AG04450 (cell line): ENCODE data around the gene GID8. TPM values are rescaled to one million over a fixed set of nuclear protein-coding genes. Genes with fewer than 3 reads are reported as not detected.

Experiments used
- CTCF ChIA-PET: fragments of 300-600, 350-600 bp; formaldehyde crosslinking; extraction: SDS; loops from one replicate; lab custom pipeline; 2022; ENCODE audit warnings: antibody characterized with exemption, inconsistent platforms; lab: Charles Lee
- POLR2A ChIA-PET: fragments of 350-600 bp; formaldehyde crosslinking; extraction: SDS; loops from one replicate; lab custom pipeline; 2021; ENCODE audit warnings: antibody characterized with exemption, inconsistent platforms; lab: Yijun Ruan, JAX
- DNase-seq: peaks from one replicate; pipeline ENCODE4 v3.0.0-alpha.2; 2011; ENCODE audit warnings: low read depth, low spot score
- H3K27ac ChIP-seq: one replicate; pipeline ENCODE4 v1.5.1; 2012; ENCODE audit warnings: low read depth, low read length, control low read depth
- H3K27me3 ChIP-seq: one replicate; pipeline ENCODE4 v1.6.0; 2012; ENCODE audit warnings: low read length; ENCODE audit not compliant: control insufficient read depth, insufficient read depth
- H3K4me3 ChIP-seq: 2 replicates; pipeline ENCODE4 v1.5.1; 2011; ENCODE audit warnings: mild to moderate bottlenecking, low read depth, low read length, control low read depth
- H3K9me3 ChIP-seq: 2 replicates; pipeline ENCODE4 v1.5.1; 2012; ENCODE audit warnings: low read length; ENCODE audit not compliant: control insufficient read depth, insufficient read depth
- polyA plus RNA-seq: library from polyadenylated mRNA; depleted of rRNA; stranded (reverse); fragments of >200 nt; gene quantifications from 2 replicates; pipeline ENCODE4 v1.2.3, GENCODE V29; 2011
- TF ChIP-seq, protein P1 (sequence below): IDR thresholded peaks from 2 replicates; pipeline ENCODE4 v1.5.1; 2011; ENCODE audit warnings: low read depth, low read length, control low read depth, inconsistent platforms

The GID8 gene
- polyA plus RNA-seq, 1 experiment: 24.4 TPM

DNA sequence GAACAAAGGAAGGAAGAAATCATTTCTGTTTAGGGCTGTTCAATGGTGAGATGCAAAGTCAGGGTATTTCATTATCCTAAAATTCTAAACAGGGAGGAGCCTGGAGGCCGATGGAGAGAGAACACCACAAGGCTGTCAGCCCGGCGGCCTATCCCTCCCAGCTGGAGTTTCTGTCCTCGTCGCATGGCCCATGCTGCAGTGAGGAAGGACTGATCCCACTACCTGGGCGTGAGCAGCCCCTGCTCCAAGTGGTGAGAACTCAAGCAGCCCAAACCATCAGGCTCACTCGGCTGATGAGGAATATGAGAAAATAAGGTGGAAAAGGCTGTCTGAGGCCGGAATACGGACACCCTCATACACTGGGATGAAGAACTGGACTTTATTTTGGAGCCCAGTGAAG is 42.4 kb upstream of the GID8 start:
- CTCF ChIA-PET: interaction anchor here (1.8 kb wide), 1 partner anchor 114 kb away, joined by 4 read pairs; no protein-coding TSS in a partner anchor
- no peak for DNase-seq
- Histone ChIP-seq H3K27me3 (no peaks in the 10 kb centered on the region), H3K4me3 (no peak overlapping the region), H3K9me3 (no peaks in the 10 kb centered on the region), H3K27ac (no peak overlapping the region)
- POLR2A ChIA-PET: no interaction called here
- TF ChIP-seq, protein P1, sequence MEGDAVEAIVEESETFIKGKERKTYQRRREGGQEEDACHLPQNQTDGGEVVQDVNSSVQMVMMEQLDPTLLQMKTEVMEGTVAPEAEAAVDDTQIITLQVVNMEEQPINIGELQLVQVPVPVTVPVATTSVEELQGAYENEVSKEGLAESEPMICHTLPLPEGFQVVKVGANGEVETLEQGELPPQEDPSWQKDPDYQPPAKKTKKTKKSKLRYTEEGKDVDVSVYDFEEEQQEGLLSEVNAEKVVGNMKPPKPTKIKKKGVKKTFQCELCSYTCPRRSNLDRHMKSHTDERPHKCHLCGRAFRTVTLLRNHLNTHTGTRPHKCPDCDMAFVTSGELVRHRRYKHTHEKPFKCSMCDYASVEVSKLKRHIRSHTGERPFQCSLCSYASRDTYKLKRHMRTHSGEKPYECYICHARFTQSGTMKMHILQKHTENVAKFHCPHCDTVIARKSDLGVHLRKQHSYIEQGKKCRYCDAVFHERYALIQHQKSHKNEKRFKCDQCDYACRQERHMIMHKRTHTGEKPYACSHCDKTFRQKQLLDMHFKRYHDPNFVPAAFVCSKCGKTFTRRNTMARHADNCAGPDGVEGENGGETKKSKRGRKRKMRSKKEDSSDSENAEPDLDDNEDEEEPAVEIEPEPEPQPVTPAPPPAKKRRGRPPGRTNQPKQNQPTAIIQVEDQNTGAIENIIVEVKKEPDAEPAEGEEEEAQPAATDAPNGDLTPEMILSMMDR: no peak

DNA sequence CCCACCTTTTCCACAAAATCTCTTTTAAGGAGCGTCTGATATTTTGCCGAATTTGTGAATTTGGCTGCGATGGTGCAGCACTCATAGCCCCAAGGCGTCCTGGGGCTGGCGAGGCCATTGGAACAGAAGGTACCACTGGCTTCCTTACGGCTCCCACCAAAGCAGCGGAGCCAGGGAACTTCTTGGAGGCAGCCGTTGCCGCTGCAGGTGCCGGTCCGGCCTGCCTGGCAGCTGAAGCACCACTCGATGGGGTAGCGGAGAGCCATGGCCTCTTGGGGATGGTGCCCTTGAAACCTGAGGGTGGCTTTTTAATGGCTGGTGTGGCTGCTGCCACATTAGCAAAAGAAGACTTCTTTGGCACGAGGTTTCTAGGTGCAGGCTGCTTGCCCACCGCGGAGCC is 41.4 kb upstream of the GID8 start:
- no peaks in the 10 kb centered on the region for H3K27me3 ChIP-seq
- H3K9me3 ChIP-seq: no peaks in the 10 kb centered on the region
- ChIA-PET CTCF (no interaction called here), POLR2A (no interaction called here)
- no peak for DNase-seq
- H3K27ac ChIP-seq: no peak overlapping the region
- H3K4me3 ChIP-seq: no peak overlapping the region
- TF ChIP-seq, protein P1: no peak

DNA sequence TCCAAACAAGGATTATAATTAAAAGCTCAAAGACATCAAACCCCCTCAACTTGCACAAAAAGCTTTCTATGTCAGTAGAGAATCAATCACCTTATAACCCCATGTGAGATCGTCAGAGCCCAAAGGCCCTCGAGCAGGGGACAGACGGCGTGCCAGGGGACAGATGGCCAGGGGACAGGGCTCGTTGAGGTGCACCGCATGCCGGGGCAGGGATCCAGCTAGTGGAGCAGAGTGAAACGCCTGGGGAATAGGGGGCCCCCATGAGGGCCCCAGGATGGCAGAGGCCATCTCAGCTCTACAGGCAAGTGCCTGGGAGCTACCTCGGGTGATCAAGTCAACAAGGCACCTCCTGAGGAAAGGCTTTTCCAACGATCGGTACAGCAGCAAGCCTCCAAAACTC is 40.3 kb upstream of the GID8 start:
- no peaks in the 10 kb centered on the region for H3K27me3 ChIP-seq
- H3K9me3 ChIP-seq: no peaks in the 10 kb centered on the region
- ChIA-PET CTCF (interaction anchor here (0.9 to 4.9 kb wide), 4 partner anchors 9 to 111 kb away, joined by 3 to 40 read pairs (median 4); partner anchors contain the start of gene DIDO1), POLR2A (interaction anchor here (1.5 kb wide), 1 partner anchor 10 kb away, joined by 3 read pairs; no protein-coding TSS in a partner anchor)
- H3K27ac ChIP-seq: no peak overlapping the region
- DNase-seq: no peak
- TF ChIP-seq, protein P1: no peak
- H3K4me3 ChIP-seq: no peak overlapping the region

DNA sequence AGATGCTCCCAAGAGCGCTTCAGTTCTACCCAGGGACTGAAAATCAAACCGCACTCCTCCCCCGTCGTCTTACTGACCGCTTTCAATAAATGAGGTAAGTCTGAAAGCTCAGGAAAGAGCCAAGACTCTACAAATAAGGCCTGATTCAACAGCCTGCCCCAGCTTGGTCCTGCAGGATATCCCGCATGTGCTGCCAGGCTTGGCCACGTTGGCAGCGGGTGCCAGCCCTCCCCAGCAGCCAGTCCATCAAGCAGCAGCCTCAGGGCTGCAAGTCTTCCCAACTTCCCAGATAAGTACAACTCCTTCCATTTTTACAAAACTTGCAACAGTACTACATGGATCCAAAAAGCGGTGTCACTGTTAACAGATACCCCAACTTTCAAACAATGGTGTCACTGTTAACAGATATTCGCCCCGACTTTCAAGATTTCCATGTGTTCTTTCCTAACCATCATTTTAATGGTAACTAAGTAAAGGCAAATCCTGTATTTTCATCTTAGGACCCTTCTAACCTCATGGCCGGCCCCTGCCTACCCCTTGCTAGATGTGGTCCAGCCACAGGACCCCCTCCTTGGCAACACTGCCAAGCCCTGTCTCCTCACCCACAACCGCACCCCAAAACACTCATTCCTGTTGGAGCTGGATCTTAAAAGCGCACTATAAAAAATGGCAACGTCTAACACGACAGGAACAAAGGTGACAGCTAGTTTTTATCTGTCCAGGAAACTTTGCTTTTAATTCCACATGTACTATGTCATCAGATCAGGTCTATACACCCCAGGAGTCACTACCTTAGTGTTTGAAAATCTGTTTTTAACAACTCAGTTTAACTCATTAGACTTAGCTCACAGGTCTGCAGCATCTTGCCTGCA is 39.6 kb upstream of the GID8 start:
- no peak overlapping the region for H3K27ac ChIP-seq
- no peaks in the 10 kb centered on the region for H3K27me3 ChIP-seq
- no peak for DNase-seq
- POLR2A ChIA-PET: interaction anchor here (1.2 to 1.5 kb wide), 2 partner anchors 11 to 15 kb away, joined by 3 read pairs; no protein-coding TSS in a partner anchor
- TF ChIP-seq, protein P1: no peak
- H3K4me3 ChIP-seq: no peak overlapping the region
- CTCF ChIA-PET: interaction anchor here (0.9 to 4.9 kb wide), 6 partner anchors 9 to 111 kb away, joined by 3 to 40 read pairs (median 6); partner anchors contain the start of gene DIDO1
- no peaks in the 10 kb centered on the region for H3K9me3 ChIP-seq
